Head of caudate nucleus (tissue), 42 donors: ENCODE measurements around the gene COL1A2.
A peak's percentile ranks its signal among the peaks of the same experiment; 100 is the strongest.

Source experiments
- DNase-seq, 42 donors: peaks; one replicate each; pipeline versions ENCODE4 v3.0.0 to v3.0.0-alpha.2; 2020 to 2021; ENCODE audit warnings: mixed read lengths in 7 of 42
- intact Hi-C: fragments of 100-400 bp; cut with DNase I; formaldehyde crosslinking; loops from one replicate; pipeline ENCODE4 v1.15.0; 2022

Gene COL1A2

DNA sequence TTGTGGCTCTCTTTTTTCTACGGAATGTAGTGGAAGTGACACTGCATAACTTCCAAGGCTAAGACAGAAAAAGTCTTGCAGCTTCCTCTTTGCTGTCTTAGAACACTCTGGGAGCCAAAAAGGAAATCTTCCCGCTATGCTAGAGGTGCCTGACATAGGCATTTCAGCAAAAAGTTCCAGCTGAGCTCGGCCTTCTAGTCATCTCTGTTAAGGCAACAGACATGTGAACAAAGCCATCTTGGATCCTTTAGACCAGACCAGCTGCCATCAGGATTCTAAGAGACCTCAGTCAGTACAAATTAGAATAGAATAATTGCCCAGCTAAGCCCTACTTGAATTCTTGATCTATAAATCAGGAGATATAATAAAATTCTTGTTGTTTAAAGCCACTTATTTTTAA is 16.3 kb upstream of the COL1A2 start:
- intact Hi-C loops, result no loop called here
- no peak for DNase-seq

DNA sequence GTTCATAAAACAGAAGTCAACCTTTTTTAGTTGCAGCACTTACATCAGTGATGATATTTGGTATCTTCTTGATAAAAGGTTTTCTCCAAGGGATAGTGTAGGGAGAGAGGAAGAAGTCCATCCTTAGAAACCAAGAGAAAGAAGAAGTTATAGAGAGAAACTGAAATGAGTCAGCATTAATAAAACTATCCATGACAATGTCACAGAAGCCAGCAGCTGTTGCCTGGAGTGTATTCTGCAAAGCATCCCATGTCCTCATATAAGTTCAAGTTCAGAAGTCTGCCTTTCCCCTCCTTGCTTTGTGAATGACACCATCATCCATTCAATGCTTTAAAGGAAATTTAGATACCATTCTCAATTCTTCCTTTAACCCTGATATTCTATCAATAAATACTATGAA is 14.4 kb upstream of the COL1A2 start:
- no peak for DNase-seq
- intact Hi-C loops, result no loop called here

DNA sequence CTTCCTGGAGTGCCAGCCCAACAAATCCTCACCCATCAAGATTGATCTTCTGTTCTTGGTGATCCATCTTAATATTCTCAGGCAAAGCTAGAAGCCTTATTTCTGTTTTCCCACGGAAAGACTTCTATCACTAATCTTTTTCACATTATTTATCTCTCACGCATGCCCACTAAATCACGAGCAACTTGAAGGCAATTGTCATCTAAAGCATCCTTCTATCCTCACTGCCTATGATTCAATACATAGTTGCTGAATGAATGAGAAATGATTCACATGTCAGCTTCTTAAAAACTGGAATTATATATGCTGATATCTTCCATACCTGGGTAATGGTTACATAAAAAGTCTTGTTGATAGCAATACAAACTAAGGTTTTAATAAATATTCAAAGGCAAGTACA is 12.6 kb upstream of the COL1A2 start:
- intact Hi-C loops, result no loop called here
- no peak for DNase-seq

DNA sequence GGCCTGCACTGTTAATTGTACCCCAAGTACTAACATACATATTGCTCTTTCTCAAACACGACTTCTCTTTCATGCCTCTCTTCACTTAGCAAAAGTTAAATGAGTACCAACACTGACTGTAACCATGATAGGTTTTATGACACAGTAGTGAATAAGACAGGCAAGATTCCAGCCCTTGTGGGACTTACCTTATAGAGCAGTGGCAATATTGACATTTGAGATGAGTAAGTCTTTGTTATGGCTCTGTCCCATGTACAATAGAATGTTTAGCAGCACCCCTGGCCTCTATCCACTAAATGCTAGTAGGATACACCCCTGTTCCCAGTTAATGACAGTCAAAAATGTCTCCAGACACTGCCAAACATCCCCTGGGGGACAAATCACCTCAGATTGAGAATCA is 11.9 kb upstream of the COL1A2 start:
- DNase-seq, result no peak
- intact Hi-C loops, result no loop called here

DNA sequence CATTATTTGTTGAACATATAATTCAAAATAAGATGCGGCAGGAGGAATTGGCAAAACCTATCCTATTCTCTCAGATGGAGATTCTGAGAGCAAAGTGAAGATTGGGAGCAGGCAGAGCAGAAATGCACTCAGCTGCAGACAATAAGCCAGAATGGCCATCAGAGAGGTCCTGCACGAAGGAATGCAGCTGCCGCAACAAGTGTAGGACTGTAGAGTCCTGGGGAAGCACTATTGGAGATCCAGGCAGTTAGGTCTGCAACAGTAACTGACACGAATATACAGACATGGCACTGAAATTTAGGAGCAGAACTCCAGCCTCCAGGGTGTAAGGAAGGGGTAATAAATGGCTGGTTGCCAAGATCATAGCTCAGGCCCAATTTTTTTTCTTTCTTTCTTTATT is 10.4 kb upstream of the COL1A2 start:
- intact Hi-C loops, result no loop called here
- DNase-seq, result no peak

DNA sequence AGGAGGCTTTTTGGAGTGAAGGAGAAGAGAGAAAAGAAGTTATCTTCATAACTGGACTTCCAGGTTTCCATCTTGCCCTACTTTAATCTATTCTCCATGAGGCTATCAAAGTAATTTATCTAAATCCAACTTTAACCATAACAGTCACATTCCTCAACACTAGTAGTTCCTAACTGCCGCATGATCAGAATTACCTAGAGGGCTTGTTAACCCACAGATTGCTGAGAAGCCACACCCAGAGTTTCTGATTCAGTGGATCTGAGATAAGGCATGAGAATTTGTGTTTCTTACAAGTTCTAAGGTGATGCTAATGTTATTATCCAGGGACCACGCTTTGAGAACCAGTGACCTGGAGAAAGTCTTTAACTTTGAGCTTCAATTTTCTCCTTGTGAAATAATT is 8.3 kb upstream of the COL1A2 start:
- DNase-seq, result no peak
- intact Hi-C loops, result no loop called here

DNA sequence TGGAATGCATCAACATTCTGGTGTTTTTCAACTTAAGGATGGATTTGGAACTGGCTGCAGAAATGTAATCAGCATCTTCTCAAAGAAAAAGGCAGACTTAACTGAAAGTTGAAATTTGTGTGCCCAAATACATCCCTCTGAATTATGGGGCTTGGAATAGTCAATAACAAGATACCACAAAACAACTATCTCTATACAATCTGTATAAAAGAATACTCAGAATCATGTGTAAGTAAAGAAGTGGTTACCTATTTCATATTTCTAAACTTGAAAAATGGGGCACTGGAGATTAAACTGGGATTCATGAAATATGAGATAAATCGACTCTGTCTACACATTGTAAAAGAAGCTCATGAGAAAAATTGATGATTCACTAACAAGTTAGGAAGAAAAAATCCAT is 6.2 kb upstream of the COL1A2 start:
- intact Hi-C loops, result no loop called here
- DNase-seq, result no peak

DNA sequence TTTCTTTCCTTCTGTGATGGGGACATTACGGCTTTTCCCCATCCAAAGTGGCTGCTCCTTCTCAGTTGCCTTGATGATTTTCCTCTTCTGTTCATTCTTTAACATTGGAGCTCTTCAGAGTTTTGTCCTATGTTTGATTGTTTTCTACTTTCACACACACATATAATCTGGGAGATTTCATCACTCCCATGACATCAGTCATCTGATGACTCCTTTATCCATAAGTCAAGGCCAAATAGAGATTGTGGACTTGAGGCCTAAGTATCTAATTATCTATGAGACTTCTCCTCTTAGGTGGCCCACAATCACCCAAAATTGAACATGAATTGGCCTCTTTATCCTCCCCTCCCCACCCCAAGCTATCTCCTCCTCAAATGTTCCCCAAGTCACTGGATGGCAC is 5.3 kb upstream of the COL1A2 start:
- intact Hi-C loops, result no loop called here
- no peak for DNase-seq

DNA sequence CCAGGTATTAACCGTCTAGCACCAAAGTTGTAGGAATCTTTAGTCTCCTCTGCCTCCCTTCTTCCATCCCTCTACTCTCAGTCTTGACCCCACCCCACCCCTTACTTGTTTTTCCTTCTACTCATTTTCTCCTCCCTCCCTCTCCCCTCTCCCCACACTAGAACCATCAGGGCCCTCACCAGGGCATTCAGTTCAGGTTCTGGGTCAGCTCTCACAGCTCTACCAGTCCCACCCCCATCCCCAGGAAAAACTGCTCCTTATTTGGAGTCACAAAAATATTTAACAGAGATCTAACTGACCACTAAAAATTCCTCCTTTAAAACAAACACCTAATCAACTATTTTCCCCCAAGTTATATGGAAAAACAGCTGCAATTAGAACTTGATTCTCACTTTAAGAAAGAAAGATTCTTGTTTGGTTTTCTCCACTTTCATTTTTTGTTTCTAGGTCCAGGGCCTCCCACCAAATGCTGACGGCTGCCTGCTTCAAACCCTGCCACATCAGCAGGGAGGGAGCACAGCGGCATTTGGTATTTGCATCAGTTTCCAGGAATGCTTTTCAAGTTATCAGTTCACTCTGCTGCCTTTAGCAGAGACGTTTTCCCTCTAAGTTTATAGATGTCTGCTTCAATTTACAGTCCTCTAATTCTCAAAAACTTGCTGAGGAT is 2.8 kb upstream of the COL1A2 start:
- no peak for DNase-seq
- intact Hi-C loops, result loop anchor here (10.0 kb wide), 1 partner anchor 107 kb away; no protein-coding TSS in a partner anchor

DNA sequence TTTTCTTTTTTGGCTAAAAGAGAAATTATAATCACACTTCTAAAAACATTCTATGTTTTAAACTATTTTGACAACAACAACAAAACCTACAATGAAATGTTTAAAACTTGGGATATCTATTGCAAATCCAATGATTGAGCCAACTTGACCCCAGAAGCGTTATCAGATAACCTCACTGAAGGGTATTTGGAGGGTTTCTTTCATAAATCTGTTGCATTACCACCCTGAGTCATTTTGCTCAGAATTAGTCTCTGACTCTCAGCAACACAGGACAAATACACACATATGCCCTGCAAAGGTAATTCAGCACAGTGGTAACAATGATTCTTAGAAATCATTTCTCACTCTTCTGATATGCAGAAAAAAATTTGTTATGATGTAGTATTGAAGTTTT is 2.3 kb upstream of the COL1A2 start:
- intact Hi-C loops, result loop anchor here (10.0 kb wide), 1 partner anchor 108 kb away; no protein-coding TSS in a partner anchor
- no peak for DNase-seq

DNA sequence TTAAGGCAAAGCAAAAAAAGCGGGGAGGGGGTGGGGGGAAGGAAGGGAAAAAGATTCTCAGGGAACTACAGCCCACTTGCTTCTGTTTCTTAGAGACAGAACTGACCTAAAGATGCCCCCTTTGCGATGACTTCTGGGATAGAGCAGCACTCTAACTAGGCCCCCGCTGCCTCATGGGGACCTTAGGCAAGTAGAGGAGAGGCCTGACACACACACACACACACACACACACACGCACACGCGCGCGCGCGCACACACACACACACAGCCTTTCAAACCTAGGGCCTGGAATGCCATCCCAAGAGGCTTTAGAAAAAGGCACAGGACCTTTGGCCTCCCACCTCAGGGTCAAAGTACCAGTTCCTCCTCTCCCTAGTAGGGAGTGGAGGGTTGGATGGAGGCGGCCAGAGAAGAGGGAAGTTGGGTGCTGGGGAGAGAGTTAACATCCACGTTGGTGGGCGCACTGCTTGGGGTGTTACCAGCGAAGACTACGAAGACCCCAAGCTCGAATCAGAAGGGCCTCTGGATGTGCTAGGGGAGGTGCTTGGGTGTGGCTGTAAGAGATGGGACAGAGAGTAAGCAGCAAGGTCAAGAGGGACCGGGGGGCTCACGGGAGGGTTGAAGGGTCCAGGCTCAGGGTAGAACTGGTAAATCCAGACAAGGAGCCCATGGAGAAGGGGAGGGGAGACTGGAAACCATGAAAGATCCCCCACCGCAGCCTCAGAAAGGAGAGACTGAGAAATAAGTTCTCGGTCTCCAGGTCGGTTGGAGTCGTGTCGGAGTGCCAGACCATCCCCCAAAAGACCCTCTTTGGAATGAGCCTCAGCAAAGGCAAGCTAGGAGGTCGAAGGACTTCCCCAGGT is 1.2 kb upstream of the COL1A2 start:
- no peak for DNase-seq
- intact Hi-C loops, result loop anchor here (10.0 kb wide), 1 partner anchor 109 kb away; no protein-coding TSS in a partner anchor

DNA sequence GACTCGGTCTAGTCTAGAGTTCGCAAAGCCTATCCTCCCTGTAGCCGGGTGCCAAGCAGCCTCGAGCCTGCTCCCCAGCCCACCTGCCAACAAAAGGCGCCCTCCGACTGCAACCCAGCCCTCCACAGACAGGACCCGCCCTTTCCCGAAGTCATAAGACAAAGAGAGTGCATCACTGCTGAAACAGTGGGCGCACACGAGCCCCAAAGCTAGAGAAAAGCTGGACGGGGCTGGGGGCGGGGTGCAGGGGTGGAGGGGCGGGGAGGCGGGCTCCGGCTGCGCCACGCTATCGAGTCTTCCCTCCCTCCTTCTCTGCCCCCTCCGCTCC is 622 bp upstream of the COL1A2 start:
- DNase-seq, result no peak
- intact Hi-C loops, result loop anchor here (10.0 kb wide), 1 partner anchor 109 kb away; no protein-coding TSS in a partner anchor

DNA sequence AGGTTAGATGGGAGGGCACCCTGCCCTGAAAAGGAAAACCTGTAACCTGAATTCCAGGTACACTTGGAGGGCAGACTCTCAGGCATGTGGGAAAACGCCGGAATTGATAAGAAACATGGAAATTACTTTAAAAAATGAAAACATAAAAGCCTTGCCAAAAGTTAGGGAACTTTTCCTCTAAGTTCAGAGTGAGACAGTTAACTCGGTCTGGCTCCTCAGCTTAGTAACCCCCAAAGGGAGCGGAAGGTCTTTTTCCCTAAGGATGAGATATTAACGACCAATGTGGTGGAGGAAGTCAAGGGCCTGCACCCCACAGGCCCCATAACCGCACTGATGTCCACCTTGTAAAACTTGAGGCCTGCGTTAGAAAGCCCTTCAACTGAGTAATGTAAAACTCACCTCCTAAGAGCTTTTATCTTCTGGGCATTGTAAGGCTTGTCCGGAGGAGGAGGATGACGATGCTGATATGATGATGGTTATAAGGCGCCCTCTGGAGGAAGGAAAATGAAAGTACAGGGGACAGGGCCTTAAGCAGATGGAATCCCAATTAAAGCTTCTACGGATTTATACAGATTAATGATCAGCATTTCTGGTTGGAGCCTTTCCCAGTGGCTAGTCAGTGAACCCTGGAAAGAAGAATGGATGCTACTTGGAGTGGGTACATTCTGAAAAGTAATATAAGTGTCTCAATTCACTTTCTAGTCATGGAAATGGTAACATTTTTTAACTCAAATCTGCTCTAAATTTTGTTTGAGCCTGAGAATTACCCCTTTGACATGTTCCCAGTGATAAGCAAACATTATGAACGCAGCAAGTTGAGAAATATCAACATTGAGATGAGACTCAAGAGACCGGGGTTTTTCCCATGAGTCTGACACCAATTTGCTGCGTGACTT is 694 bp downstream of the COL1A2 start:
- intact Hi-C loops, result loop anchor here (10.0 kb wide), 1 partner anchor 111 kb away; no protein-coding TSS in a partner anchor
- DNase-seq, result peak in 11 of 42 donors; percentile 11 to 65 (median 26)

DNA sequence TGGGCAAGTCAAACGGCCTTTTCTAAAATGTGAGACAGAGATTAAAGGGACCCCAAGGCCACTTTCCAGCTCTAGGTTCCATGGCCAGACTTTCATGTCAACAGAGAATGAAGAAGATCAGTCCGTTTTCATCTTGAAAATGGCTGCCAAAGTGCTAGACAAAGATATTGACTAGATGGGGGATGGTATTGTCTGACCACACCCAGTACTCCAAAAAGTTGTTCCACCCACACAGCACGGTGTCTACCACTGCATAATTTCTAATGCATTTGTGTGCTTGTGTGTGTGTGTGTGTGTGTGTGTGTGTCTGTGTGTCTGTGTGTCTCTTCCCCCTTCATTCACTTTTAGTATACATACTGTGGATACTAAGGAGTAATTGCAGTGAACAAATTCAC is 1.3 kb downstream of the COL1A2 start:
- intact Hi-C loops, result loop anchor here (10.0 kb wide), 1 partner anchor 111 kb away; no protein-coding TSS in a partner anchor
- no peak for DNase-seq

DNA sequence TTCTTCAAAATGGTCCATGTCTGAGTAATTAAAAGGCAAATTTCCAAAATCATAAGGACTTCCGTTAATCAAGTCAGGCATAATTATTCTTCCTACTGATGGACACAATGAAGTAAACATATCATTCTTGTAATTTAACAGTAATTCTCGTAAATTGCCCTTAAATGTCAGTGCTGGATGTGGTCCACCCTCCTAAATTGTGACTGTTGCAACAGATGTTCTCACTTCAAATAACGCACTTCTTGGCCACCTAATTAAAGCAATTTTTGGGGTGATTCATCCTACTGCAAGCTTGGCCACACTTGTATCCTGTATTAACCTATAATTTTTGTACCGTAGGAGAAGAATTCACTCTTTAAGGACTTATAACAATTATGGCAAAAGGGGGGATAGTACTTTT is 1.9 kb downstream of the COL1A2 start:
- no peak for DNase-seq
- intact Hi-C loops, result loop anchor here (10.0 kb wide), 1 partner anchor 112 kb away; no protein-coding TSS in a partner anchor

DNA sequence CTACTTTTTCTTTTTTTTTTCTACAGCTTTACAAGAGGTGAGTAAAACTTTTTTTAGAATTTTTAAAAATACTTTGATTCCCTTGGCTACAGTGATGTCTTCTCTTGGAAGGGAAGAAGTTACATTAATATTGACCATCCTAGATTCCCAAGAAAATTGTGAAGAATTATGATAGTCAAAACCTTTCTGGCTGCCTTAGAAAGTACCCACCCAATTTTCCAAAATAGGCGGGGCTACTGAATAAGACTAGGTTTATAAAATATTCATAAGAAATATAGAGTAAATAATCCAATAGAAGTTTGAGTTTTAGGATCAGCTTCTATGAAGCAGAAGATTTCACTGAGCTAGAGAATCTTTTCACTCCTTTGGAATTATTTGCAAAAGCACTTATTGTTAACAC is 3.0 kb downstream of the COL1A2 start:
- intact Hi-C loops, result loop anchor here (10.0 kb wide), 1 partner anchor 113 kb away; no protein-coding TSS in a partner anchor
- no peak for DNase-seq

DNA sequence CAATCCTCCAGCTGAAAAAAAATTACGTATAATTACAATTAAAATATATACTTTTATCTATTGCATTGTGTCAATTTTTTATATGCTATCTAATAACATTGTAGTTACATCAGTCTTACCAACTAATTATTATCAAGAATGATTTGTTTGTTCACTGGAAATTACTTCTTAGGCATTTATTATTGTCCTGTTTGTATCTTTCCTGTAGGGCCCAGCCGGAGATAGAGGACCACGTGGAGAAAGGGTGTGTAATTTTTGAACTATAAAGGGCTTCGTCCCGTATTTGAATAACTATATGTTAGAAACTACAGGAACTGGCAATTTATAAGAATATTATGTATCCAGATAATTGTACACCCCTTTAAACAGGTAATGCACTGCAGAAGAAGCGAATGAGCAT is 4.1 kb downstream of the COL1A2 start:
- DNase-seq, result no peak
- intact Hi-C loops, result loop anchor here (10.0 kb wide), 1 partner anchor 114 kb away; no protein-coding TSS in a partner anchor

DNA sequence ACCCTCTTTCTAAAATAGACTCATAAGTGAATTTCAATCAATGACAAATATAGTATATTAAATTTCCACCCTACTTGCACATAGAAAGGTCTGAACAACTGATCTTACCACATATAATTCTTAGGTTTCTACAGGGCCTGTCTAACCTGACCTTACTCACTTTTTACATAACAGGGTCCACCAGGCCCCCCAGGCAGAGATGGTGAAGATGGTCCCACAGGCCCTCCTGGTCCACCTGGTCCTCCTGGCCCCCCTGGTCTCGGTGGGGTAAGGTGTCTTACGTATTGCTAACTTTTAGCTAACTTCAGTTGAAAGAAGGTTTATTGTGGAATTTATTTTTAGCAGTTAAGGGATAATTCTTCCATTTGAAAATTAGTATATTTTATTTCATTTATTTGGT is 5.3 kb downstream of the COL1A2 start:
- intact Hi-C loops, result no loop called here
- DNase-seq, result no peak

DNA sequence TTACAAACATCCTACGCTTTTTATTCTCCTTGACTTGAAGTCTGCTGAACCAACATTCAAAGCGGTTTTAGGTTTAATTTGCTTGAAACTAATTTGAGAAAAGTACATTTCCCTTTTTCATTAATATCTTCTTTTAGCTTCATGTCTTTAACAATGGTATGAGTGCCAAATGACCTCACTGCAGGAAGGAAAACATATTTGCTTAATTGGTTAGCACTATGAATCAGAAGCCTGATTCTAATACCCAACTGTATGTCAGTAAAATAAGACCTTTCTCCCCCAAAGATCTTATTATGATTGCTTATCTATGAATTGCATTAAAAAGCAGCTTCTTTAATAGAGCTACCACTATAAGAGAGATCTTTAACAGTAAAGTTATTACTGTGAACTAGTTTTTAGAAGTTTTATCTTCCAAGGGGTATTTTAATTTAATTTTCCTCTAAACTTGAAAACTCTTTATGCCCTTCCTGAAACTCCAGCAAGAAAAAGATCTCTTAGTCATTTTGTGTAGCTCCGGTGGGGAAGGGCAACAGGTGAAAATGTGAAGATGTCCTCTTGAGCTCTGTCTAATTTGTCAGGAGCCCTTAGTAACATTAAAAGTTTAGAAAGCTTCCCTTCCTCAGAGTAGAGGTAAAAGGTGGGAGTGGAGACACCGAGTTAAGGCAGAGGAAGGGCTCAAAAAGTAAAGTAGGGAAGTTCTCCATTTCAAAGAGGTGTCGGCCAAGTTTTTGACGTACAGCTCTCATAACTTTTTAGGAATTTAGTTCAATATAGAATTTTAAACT is 6.1 kb downstream of the COL1A2 start:
- intact Hi-C loops, result no loop called here
- DNase-seq, result no peak
